NCI-H128 (cell line): ENCODE measurements around the gene GPR89B.
"Not testable (repeated sequence)": the region's sequence is repeated elsewhere in the genome, so short reads cannot be mapped to it uniquely, and the experiment has no call there.

Experiments
- DNase-seq: peaks from one replicate; lab custom pipeline; 2025; ENCODE audit not compliant: unreplicated experiment; lab: John Stamatoyannopoulos, UW

GPR89B gene

DNA sequence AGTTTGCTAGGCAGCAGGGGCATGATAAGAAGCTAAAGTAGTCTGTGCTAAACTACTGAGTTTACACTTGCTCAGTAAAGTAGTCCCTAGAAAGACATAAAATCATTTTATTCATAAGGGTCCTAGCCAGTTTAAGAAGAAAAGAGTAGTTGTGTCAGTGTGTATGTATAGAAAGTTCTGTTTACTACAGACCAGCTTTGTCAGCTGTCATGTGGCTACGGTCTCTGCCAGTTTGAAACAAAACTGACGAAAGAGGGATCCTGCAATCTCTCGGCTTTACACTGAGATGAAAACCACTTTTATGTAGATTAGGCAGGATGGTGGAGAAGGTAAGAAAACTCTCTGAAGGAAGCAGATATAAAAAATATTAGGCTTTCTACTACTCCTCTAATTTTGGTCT, 7.1 kb downstream of the GPR89B start:
- not testable (repeated sequence) for DNase-seq

DNA sequence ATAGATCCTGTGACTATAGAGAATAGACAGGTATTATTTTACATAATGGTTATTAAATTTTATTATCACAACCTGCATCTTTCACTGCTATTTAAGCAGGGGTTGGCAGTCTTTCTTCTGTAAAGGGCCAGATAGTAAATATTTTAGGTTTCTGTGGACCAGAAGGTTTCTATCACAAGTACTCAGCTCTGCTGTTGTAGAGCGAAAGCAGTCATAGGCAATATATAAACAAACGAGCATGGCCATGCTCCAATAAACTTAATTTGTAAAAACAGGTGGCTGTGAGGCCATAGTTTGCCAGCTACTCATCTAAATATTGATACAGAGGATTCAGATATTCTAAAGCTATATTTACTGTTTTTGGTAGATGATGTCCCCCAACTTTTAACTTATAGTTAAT, 12.2 kb downstream of the GPR89B start:
- DNase-seq = not testable (repeated sequence)

DNA sequence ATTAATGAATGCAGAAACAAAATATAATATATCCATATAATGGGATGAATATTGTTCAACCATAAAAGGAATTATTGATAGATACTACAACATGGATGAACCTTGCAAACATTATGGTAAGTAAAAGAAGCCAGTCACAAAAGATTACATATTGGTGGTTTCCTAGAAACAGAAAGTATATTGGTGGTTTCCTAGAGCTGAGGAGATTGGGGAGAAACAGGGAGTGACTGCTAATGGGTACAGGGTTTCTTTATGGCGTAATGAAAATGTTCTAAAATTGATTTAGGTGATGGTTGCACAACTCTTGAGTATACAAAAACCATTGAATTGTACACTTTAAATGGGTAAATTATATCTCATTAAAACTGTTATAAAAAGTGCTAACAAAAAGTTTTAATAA, 14.3 kb downstream of the GPR89B start:
- not testable (repeated sequence) for DNase-seq

DNA sequence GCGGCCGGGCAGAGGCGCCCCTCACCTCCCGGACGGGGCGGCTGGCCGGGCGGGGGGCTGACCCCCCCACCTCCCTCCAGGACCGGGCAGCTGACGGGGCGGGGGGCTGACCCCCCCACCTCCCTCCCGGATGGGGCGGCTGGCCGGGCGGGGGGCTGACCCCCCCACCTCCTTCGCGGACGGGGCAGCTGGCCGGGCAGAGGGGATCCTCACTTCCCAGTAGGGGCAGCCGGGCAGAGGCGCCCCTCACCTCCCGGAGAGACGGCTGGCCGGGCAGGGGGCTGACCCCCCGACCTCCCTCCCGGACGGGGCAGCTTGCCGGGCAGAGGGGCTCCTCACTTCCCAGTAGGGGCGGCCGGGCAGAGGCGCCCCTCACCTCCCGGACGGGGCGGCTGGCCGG, 21.3 kb downstream of the GPR89B start:
- DNase-seq = not testable (repeated sequence)

DNA sequence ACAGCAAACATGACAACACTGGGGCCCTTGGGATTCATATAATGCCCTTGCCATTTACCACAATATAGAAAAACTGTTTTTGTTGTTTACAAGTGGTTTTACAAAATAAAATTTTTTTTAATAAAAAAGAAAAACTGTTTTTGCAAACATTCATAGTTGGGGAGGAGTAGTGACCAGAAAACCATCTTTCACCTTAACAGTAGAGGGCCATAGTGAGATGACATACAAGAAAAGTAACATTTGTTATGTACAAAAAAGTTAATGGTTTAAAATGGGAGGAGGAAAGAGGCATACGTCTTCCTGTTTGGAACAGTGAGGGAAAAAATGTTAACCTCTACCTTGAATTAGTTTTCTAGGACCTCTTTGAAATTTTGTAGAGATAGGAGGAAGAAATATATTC, 30.7 kb downstream of the GPR89B start:
- DNase-seq = not testable (repeated sequence)

DNA sequence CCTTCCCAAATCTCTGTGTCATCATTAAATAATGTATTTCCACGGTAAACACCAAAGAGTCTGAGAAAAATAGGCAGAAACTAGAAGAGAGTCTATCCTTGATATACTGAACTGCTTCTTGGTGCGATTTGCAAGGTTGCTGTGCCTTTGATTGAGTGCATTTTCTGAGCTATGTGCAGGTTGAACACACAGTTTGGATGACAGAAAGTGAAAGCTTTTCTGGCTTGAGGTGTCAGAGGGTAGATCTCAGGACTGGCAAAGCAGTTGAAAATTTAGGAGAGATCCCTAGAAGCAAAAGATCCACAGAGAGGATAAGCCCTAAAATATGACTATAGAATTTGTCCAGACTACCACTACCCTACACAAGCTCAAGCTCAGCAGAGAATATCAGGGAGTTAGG, 31.5 kb downstream of the GPR89B start:
- not testable (repeated sequence) for DNase-seq

DNA sequence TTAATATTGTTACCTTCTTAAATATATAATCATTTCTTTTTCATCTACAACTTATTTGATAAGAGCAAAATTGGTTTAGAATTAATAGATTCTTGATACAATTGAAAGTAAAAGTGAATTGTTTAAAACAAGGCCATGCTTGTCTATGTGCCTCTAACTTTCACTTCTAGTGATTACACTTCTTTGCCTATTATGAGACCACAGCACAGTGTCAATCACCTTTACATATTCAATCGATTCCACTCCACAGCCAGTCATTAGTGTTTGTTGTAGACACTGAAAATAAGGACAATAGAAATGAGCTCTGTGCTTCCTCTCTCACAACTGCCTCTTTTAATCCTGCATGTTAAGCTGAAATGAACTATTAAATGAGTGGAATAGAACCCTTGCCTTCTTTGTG, 36.4 kb downstream of the GPR89B start:
- not testable (repeated sequence) for DNase-seq

DNA sequence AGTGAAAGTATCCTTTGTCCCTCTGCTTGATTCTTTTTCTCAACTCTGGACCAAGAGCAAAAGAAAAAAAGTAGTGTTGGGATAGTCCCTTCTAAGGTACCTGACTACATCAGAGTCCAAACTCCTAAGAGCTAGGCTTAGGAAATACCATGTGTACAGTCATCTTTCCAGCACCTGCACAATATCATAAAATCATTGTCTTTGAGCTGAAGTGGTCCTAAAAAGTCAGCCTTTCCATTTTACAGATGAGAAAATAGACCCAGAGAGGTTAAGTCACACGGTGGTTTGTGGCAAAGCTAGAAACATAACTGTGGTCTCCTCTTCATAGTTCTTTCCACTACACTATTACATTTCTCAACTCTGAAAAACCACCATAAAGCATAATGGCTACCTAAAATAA, 38.4 kb downstream of the GPR89B start:
- DNase-seq = not testable (repeated sequence)

DNA sequence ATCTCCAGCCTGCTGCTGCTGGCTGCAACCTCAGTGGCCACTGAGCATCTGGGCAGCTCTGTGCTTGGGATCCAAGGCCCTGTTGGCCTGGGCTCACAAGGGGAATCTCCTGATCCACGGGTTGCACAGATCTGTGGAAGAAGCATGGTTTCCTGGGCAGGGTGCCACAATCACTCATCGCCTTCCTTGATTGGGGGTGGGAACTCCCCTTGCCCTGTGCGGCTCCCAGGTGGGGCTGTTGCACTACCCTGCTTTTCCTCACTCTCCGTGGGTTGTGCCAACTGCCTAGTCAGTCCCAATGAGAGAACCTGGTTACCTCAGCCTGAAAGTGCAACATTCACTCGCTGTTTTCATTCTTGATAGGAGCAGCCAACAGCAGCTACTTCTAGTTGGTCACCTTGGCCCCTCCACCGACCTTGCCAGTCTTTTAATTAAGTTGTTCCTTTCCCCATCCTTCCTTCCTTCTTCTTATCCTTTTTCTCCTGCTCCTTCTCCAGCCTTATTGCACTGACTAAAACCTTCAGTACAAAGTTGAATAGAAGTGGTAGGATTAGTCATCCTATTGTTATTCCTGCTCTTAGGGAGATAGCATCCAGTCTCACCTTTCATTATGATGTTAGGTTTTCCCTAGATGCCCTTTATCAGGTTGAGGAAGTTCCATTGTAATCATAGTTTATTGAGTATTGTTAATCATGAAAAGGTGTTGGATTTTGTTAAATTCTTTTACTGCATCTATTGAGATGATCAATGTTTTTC, 50.9 kb downstream of the GPR89B start:
- not testable (repeated sequence) for DNase-seq

DNA sequence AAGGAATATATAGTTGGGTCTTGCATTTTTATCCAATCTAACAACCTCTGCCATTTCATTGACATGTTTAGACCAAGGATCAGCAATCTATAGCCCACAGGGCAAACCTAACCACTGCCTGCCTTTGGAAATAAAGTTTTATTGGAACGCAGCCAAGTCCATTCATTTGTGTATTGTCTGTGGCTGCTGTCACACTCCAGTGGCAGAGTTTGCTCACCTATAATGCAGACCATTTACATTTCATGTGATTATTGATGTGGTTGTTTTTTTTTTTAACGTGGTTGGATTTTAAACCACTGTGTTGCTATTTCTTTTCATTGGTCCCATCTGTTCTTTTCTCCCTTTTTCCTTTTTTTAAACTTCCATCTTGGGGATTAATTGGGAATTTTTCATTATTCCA, 57.2 kb downstream of the GPR89B start:
- DNase-seq = not testable (repeated sequence)

DNA sequence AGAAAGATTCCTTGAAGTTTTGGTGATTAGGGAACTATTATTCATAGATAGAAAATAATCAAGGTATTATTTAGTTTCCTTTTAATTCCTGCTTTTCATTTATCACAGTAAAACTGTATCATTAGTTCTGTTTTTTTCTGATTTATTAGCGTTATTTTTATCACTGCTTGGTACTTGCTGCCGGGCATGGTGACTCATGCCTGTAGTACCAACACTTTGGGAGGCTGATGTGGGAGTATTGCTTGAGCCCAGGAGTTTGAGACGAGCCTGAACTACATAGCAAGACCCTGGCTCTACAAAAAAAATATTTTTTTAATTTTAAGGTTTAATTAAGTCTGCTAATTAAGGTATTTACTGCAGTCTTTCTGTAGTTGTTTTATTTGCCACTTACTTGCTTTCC, 59.7 kb downstream of the GPR89B start:
- DNase-seq = not testable (repeated sequence)

DNA sequence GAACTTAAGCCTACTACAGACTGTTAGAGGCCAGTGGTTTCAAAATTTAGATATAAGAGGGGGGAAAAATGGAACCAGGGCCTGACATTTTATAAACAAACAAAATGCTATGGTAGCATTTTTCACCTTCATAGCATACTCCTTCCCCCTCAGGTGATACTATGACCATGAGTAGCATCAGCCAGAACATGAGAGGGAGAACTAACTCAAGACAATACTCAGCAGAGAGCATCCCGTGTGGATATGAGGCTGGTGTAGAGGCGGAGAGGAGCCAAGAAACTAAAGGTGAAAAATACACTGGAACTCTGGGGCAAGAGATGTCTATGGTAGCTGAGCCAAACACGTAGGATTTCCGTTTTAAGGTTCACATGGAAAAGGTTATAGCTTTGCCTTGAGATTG, 64.7 kb downstream of the GPR89B start:
- not testable (repeated sequence) for DNase-seq

DNA sequence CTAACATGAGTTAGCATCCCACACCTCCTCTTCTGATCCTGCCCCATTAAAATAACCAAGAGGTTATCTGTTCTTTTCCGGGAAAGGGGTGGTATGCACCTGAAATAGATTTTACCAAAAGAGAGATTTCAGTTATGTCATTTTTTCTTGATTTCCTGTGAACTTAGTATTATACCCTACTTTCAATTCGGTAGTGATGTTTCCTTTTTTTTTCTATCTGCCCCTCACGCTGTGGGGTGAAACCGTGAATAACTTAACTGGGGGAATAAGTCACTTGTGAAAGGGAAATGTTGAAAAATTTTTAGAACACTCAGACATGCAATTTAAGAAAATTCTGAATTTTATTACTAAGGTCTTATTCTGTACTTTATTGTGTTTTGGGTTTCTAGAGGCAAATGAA, 65.2 kb downstream of the GPR89B start:
- not testable (repeated sequence) for DNase-seq

DNA sequence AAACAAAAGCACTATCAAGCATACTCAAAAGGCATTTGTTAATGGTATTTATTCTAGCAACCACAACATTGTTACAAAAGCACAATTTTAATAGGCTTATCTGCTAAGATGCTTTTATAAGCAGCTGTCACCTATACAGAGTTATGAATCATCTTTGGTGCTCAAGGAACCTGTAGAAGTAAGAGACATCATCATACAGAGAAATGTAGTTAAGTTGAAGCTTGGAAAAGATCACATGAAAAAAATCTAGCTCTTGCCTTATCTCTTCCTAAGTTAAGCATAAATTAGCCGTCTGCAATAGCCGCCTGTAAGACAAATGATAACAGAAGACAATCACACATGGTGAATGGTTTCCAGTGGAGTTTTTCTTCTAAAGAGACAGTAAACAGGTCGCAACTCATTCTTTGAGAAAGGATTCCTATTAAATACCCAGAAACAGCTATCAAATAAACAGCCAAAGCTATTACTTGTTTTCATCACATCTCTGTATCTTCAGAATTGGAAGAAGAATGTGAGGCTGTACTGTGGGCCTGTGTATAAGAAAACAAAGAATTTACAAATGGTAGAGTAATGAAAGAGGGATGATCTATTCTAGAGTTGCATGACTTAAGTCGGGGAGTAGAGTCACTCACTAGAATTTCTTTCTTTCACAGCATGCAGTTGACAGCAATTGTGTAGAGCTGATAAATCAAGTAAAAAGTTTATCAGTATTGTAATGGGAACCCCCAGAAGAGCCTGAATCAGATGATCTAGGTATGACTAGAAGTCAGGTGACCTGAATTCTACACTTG, 65.8 kb downstream of the GPR89B start:
- DNase-seq = not testable (repeated sequence)

DNA sequence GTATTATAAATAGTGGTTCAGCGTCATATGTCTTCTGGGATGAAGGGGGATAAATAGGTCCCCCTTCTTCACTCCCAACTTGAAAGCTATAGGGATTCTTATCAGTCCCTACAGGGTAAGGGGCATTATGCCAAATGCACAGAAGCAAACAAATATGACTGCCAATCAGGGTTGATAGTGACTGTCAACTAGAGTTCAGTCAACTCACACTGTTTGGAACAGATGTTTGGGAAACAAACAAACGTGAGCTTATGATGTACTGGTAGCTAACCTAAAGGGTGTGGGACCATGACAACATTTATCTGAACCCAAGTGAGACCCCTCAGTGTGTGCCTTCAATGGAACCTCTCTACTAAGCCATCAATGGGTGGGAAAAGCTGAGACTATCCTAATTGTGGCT, 67.9 kb downstream of the GPR89B start:
- DNase-seq = not testable (repeated sequence)

DNA sequence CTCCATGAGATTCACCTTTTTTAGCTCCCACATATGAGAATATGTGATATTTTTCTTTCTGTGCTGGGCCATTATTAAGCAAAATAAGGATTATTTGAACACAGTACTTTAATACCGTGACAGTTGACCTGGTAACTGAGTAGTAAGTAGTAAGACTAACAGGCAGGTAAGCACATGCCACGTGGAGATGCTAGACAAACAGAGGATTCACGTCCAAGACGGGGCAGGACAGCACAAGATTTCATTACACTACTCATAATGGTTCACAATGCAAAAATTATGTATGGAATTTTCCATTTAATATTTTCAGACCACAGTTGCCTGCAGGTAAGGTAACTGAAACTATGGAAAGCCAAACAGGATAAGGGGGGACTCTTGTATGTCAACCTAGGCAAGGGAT, 79.5 kb downstream of the GPR89B start:
- DNase-seq = not testable (repeated sequence)

DNA sequence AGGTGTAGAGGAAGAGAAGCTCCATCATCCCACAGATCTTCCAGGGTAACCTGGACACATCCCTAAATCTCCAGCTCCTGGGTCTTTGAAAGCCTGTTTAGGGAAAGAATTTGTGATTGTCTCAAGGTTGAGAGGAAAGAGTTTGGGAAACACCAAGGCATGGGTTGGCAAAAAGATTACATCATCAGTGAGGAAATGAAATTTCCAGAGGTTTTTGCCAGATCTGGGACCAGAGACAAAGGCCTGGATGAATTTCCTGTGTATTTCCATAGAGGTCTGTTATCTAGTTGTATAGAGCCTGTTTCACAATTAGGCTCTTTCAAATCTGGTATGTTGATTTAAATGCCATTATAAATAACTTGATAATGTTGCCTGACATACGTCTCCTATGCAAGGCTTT, 82.3 kb downstream of the GPR89B start:
- DNase-seq = no peak

DNA sequence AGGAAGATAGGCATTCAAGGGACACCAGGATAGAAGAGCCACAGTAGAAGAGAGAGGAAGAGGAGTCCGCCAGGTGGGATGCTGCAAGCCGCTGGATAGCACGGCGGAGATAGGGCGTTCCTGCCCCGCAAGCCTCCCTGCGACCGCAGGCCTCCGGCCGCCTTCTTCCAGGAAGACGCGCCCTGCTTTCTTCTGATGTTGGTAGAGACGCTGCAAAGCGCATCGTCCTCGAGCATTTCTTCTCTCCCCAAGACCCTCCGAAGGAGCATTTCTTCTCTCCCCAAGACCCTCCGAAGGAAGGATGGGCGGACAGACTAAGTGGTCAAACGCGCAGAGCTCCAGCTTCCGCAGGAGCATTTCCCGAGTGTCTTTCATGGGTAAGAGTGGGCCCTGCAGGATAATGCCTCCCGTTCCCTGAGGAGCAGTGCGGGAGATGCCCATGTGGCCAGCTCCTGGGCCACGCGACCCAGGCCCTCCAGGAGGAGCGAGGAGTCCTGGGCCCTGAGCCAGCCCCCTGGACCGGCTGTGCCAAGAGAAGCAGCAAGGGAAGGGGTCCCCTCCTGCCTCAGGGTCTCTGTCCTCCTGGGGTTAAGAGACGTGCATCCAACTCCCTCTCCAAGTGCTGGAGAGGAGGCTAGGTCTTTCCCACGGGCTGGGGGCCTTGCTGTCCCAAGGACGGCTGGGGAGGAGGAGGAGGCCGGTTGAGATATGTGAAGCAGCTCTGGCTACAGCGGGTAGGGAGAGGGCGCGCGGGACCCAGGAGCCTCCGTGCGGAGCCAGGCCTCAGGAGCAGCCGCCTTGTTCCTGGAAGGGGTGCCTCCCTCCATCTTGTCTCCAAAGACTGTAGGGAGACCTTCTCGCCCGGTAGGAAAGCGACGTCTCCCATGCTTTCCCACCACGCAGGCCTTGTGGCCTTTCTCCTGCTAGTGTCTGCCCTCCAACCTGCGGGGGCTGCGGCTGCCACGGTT, 85.2 kb downstream of the GPR89B start:
- DNase-seq = not testable (repeated sequence)

DNA sequence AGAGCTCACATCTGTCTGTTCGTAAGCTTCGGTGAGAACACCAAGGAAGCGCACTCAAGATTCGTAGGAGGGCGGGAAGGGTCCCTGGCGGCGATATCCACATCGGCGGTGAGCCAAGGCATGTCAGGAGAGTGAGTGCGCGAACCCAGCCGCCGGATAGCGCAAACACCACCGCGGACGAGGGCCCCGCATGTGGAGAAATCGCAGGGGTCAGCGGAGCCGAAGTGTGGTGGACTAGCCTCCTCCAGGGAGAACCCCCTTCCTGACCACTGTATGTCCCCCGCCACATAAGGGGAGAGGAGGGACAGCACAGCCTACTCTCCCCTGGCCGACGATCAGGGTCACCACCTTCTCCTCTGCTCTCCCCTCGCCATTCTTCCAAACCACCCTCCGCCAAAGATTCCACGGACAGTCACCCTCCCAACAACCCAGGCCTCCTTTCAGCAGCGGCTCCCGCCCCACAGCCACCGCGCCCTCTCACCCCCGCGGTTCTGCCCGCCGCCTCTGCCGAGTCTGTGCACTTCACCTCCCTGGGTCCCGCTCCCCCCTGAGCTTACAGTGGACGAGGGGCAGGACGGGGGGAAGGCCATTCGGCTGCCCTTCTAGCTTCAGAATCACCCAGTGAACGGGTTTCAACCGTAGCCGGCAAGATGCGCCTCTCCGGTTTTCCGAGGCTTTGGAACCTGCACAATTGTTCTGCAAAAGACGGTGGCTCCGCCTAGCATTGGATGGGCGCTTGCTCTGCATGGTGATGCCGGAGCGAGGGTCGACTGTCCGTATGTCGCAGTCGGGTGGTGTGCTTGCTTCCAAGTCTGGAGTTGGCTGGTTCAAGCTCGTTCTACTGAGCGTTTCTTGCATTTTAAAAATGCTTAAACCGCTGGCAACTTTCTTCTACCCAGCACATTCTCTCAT, 86.3 kb downstream of the GPR89B start:
- DNase-seq = not testable (repeated sequence)

DNA sequence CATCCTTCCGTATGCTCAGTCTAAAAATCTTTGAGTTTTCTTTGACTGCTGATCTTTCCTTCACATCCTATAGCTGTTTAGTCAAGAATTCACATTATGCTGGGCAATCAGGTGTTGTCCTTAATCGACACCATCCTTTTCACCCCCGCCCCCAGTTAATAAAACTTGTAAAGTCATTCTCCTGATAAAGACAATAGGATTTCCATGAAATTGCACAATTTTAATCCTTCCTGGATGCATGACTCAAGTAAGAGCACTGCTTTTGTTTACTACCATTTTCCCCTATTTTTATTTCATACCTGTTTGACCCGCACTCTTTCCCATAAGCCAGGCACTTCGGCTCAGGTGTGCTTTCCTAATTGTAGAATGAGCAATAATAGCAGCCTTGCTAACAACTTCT, 96.7 kb downstream of the GPR89B start:
- DNase-seq = not testable (repeated sequence)
